Muscle of back (tissue), 11 donors: ENCODE results near the gene EXTL1. TPM values are rescaled to one million over a fixed set of nuclear protein-coding genes. Genes with fewer than 3 reads are reported as not detected.

Experiments
- DNase-seq, 3 donors: peaks; one replicate each; pipeline versions ENCODE4 v3.0.0 to v3.0.0-alpha.2; 2013
- polyA plus RNA-seq, 10 donors: library from polyadenylated mRNA; unstranded; fragments of 120-200 nt; gene quantifications; one replicate each; pipeline ENCODE4 v1.2.1, GENCODE V29; 2013; ENCODE audit not compliant: insufficient read length in 10 of 10

EXTL1 gene
- polyA plus RNA-seq, 10 donors, result 1.7 to 7.3 (median 3.2) TPM

GRCh38 chr1:25996966-25997827 lies 24.4 kb upstream of the EXTL1 start:
- peak in 1 of 3 donors; percentile 71 for DNase-seq

- DNase-seq, result peak; percentile 100
Observed at GRCh38 chr1:25997828-25998761, 23.5 kb upstream of the EXTL1 start, which contains the start of gene PAFAH2. Gene PAFAH2, minus strand, starts transcription at chr1:25998063. Its CDS starts 7,247 bp downstream, at chr1:25990816.

GRCh38 chr1:25999041-25999800 lies 22.4 kb upstream of the EXTL1 start:
- DNase-seq, result no peak

GRCh38 chr1:26003262-26003661 lies 18.3 kb upstream of the EXTL1 start:
- DNase-seq, result no peak

- no peak for DNase-seq
Observed at GRCh38 chr1:26003756-26004155, 17.8 kb upstream of the EXTL1 start.

GRCh38 chr1:26005434-26006105 lies 16.0 kb upstream of the EXTL1 start:
- peak in 2 of 3 donors; percentile 62 to 75 for DNase-seq

- no peak for DNase-seq
Observed at GRCh38 chr1:26006710-26007109, 14.9 kb upstream of the EXTL1 start.

GRCh38 chr1:26009796-26010447 lies 11.7 kb upstream of the EXTL1 start:
- DNase-seq, result no peak

GRCh38 chr1:26010825-26011224 lies 10.8 kb upstream of the EXTL1 start:
- no peak for DNase-seq

GRCh38 chr1:26012864-26013263 lies 8.7 kb upstream of the EXTL1 start:
- DNase-seq, result no peak

GRCh38 chr1:26014179-26014578 lies 7.4 kb upstream of the EXTL1 start:
- no peak for DNase-seq

- no peak for DNase-seq
Observed at GRCh38 chr1:26015358-26015757, 6.2 kb upstream of the EXTL1 start.

- DNase-seq, result no peak
Observed at GRCh38 chr1:26016258-26016952, 5.2 kb upstream of the EXTL1 start.

- no peak for DNase-seq
Observed at GRCh38 chr1:26016953-26017545, 4.5 kb upstream of the EXTL1 start.

GRCh38 chr1:26017606-26018005 lies 4.0 kb upstream of the EXTL1 start:
- DNase-seq, result no peak

GRCh38 chr1:26019641-26020315 lies 1.8 kb upstream of the EXTL1 start:
- DNase-seq, result peak in 1 of 3 donors; percentile 56

- no peak for DNase-seq
Observed at GRCh38 chr1:26020330-26020768, 1.2 kb upstream of the EXTL1 start.

- DNase-seq, result no peak
Observed at GRCh38 chr1:26020941-26021646, 481 bp upstream of the EXTL1 start.
